OCI-M2 (cell line): Measurements from ENCODE around the gene STAG1.
A peak's percentile ranks its signal among the peaks of the same experiment; 100 is the strongest.
"Not testable (repeated sequence)": the region's sequence is repeated elsewhere in the genome, so short reads cannot be mapped to it uniquely, and the experiment has no call there.

Experiments
- DNase-seq: peaks from one replicate; lab custom pipeline; 2025; ENCODE audit not compliant: unreplicated experiment; lab: John Stamatoyannopoulos, UW

STAG1 gene

GRCh38 chr3:136752172-136752421 lies at the start of gene STAG1:
Gene STAG1 (minus strand): TSS chr3:136752378. CDS start chr3:136630898, 121,480 bp downstream.
- no peak for DNase-seq

- not testable (repeated sequence) for DNase-seq
Observed at GRCh38 chr3:136801146-136801545, 49.0 kb upstream of the STAG1 start.

- no peak for DNase-seq
Observed at GRCh38 chr3:136792556-136793330, 40.6 kb upstream of the STAG1 start.

- DNase-seq = no peak
Observed at GRCh38 chr3:136790786-136791185, 38.6 kb upstream of the STAG1 start.

- DNase-seq = no peak
Observed at GRCh38 chr3:136789976-136790375, 37.8 kb upstream of the STAG1 start.

GRCh38 chr3:136788154-136788553 lies 36.0 kb upstream of the STAG1 start:
- DNase-seq = no peak

GRCh38 chr3:136787349-136787748 lies 35.2 kb upstream of the STAG1 start:
- no peak for DNase-seq

- no peak for DNase-seq
Observed at GRCh38 chr3:136783708-136784191, 31.6 kb upstream of the STAG1 start.

GRCh38 chr3:136780741-136781140 lies 28.6 kb upstream of the STAG1 start:
- no peak for DNase-seq

- no peak for DNase-seq
Observed at GRCh38 chr3:136778865-136779264, 26.7 kb upstream of the STAG1 start.

GRCh38 chr3:136772709-136773108 lies 20.5 kb upstream of the STAG1 start:
- DNase-seq = no peak

- peak; percentile 14 for DNase-seq
Observed at GRCh38 chr3:136758160-136759102, 6.3 kb upstream of the STAG1 start.

GRCh38 chr3:136755192-136755591 lies 3.0 kb upstream of the STAG1 start:
- no peak for DNase-seq

GRCh38 chr3:136753326-136753939 lies 1.3 kb upstream of the STAG1 start:
- peak; percentile 23 for DNase-seq

- DNase-seq = peak; percentile 64
Observed at GRCh38 chr3:136752422-136753325, 496 bp upstream of the STAG1 start.

- peak; percentile 2 for DNase-seq
Observed at GRCh38 chr3:136751316-136752171, 634 bp downstream of the STAG1 start.

GRCh38 chr3:136750897-136751315 lies 1.3 kb downstream of the STAG1 start:
- no peak for DNase-seq

GRCh38 chr3:136750209-136750896 lies 1.8 kb downstream of the STAG1 start:
- DNase-seq = no peak

GRCh38 chr3:136749602-136750001 lies 2.6 kb downstream of the STAG1 start:
- not testable (repeated sequence) for DNase-seq
